Activated CD8-positive, alpha-beta memory T cell treated with anti-CD3 and anti-CD28 coated beads, Interleukin-2, amount 50 U/mL, for 48 hours (primary cell): ENCODE data around the gene BANK1.

Experiments used
- DNase-seq: peaks from one replicate; pipeline ENCODE4 v3.0.0-alpha.2; 2020

Gene BANK1

GRCh38 chr4:102037566-102037965 is 247.0 kb downstream of the BANK1 start:
- no peak for DNase-seq

- DNase-seq: no peak
Observed at GRCh38 chr4:102042871-102043802, 252.6 kb downstream of the BANK1 start.

GRCh38 chr4:102047616-102048015 is 257.1 kb downstream of the BANK1 start:
- DNase-seq: no peak

GRCh38 chr4:102055805-102056204 is 265.3 kb downstream of the BANK1 start:
- no peak for DNase-seq

- DNase-seq: no peak
Observed at GRCh38 chr4:102057122-102057521, 266.6 kb downstream of the BANK1 start.

- no peak for DNase-seq
Observed at GRCh38 chr4:102061133-102061532, 270.6 kb downstream of the BANK1 start.

GRCh38 chr4:102064747-102065442 is 274.4 kb downstream of the BANK1 start:
- DNase-seq: no peak

- no peak for DNase-seq
Observed at GRCh38 chr4:102076622-102077021, 286.1 kb downstream of the BANK1 start.

- no peak for DNase-seq
Observed at GRCh38 chr4:102080184-102080583, 289.7 kb downstream of the BANK1 start.

GRCh38 chr4:102089850-102090621 is 299.5 kb downstream of the BANK1 start:
- DNase-seq: no peak

GRCh38 chr4:102091656-102092055 is 301.1 kb downstream of the BANK1 start:
- no peak for DNase-seq

- no peak for DNase-seq
Observed at GRCh38 chr4:102094481-102094880, 304.0 kb downstream of the BANK1 start.

- DNase-seq: no peak
Observed at GRCh38 chr4:102103368-102103767, 312.8 kb downstream of the BANK1 start.

GRCh38 chr4:102104278-102104677 is 313.7 kb downstream of the BANK1 start:
- no peak for DNase-seq

GRCh38 chr4:102105983-102106382 is 315.5 kb downstream of the BANK1 start:
- DNase-seq: no peak

GRCh38 chr4:102114118-102114630 is 323.6 kb downstream of the BANK1 start:
- DNase-seq: no peak

GRCh38 chr4:102116121-102116520 is 325.6 kb downstream of the BANK1 start:
- DNase-seq: no peak

- no peak for DNase-seq
Observed at GRCh38 chr4:102120846-102121245, 330.3 kb downstream of the BANK1 start.
